ENCODE measurements around the gene LTB4R.

DNA sequence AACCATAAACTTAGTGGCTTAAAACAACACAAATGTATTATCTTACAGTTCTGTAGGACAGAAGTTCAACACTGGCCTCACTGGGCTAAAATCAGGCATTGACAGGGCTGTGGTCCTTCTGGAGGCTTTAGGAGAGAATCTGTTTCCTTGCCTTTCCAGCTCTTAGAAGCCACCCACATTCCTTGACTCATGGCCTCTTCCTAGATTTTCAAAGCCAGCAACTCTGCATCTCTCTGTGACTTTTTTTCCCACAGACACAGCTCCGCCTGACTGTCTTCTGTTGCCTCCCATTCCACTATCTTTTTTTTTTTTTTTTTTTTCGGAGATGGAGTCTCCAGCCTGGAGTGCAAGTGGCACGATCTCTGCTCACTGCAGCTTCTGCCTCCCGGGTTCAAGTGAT, 44.9 kb downstream of the LTB4R start:
- TF ChIP-seq, protein P1, sequence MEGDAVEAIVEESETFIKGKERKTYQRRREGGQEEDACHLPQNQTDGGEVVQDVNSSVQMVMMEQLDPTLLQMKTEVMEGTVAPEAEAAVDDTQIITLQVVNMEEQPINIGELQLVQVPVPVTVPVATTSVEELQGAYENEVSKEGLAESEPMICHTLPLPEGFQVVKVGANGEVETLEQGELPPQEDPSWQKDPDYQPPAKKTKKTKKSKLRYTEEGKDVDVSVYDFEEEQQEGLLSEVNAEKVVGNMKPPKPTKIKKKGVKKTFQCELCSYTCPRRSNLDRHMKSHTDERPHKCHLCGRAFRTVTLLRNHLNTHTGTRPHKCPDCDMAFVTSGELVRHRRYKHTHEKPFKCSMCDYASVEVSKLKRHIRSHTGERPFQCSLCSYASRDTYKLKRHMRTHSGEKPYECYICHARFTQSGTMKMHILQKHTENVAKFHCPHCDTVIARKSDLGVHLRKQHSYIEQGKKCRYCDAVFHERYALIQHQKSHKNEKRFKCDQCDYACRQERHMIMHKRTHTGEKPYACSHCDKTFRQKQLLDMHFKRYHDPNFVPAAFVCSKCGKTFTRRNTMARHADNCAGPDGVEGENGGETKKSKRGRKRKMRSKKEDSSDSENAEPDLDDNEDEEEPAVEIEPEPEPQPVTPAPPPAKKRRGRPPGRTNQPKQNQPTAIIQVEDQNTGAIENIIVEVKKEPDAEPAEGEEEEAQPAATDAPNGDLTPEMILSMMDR (IDR thresholded peaks at IDR 0.05 in 8 of 11, conservative IDR thresholded peaks at IDR 0.05 in 3 of 11), result no peak
- TF ChIP-seq POLR2AphosphoS5 (IDR thresholded peaks at IDR 0.05) (no peak), POLR2A (IDR thresholded peaks at IDR 0.05) (no peak)

All from spleen (tissue), 7 donors.